Measurements from ENCODE around the gene DNAI4.

GRCh38 chr1:66769512-66770229 is 155.0 kb downstream of the DNAI4 start:
- TF ChIP-seq CTCF (IDR thresholded peaks at IDR 0.05), result no peak
- no peak for TF ChIP-seq REST (IDR thresholded peaks at IDR 0.05; ENCODE audit: insufficient read depth in 1 of 2, low read depth in 2 of 2, low read length in 1 of 2)
- TF ChIP-seq POLR2AphosphoS5 (IDR thresholded peaks at IDR 0.05; ENCODE audit: low read depth, low read length), result no peak

Data from Panc1 (cell line).